GM12874 (cell line): ENCODE data around the gene KLHL29.

Experiments used
- CTCF ChIP-seq: IDR thresholded peaks from 2 replicates; pipeline ENCODE4 v1.5.1; 2011; ENCODE audit warnings: low read depth, mild to moderate bottlenecking, control low read depth, low read length, moderate library complexity; ENCODE audit not compliant: insufficient read depth

The KLHL29 gene

GRCh38 chr2:23691565-23691964 is 306.6 kb downstream of the KLHL29 start:
- no peak for TF ChIP-seq CTCF

GRCh38 chr2:23692263-23692662 is 307.3 kb downstream of the KLHL29 start:
- no peak for TF ChIP-seq CTCF

GRCh38 chr2:23692851-23693605 is 308.0 kb downstream of the KLHL29 start:
- TF ChIP-seq CTCF: no peak

GRCh38 chr2:23693606-23693951 is 308.6 kb downstream of the KLHL29 start:
- TF ChIP-seq CTCF: no peak

- no peak for TF ChIP-seq CTCF
Measured at GRCh38 chr2:23694058-23695045, 309.4 kb downstream of the KLHL29 start.

- no peak for TF ChIP-seq CTCF
Measured at GRCh38 chr2:23695214-23695889, 310.4 kb downstream of the KLHL29 start.
